ENCODE measurements around the gene GTPBP3. TPM values are rescaled to one million over a fixed set of nuclear protein-coding genes. Genes with fewer than 3 reads are reported as not detected.

Gene GTPBP3
- total and polyA plus RNA-seq, 9 of the 15 experiments (the other 6 are each of a cell fraction or from before 2014, with no cell fraction given), result 4.9 to 124 (median 22.6) TPM

DNA sequence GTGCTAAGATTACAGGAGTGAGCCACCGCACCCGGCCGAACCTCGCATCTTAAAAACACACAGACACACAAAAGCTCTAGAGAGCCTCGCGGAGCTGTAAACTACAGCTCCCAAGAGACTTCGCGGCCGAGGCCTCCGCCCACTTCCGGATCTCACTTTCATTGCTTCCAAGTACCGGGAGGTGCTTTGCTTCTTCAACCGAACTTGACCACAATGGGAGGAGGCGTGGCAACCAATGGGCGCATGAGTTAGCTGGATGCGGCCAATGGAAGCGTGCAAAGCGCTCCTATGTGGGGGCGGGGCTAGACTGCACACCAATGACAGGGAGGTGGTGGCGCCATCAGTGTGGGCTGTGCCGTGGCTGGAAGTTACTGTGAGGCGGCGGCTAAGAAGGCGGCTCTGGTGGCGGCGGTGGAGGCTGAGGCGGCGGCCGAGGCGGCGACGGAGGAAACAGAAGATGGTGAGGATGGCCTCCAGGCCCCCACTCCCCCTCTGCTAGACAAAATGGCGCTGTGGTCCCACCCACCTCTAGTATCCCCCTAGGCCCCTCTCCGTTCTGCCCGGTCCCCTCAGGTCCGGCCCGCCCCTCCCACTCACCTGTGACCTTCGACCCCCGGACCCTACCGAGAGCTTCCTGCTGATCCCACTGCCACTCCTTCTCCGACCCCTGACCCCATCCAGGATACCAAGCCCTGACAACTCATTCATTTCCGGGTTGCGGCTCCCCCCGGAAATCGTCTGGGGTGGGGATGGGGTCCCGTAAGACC lies 28.0 kb upstream of the GTPBP3 start, which contains the start of gene DDA1 (continued):
- TF ChIP-seq MGA (IDR thresholded peaks at IDR 0.05) (no peak), HNRNPK (IDR thresholded peaks at IDR 0.05; ENCODE audit: low read depth, low read length, poor library complexity, severe bottlenecking) (no peak), TEAD1 (CRISPR knock-in tag; IDR thresholded peaks at IDR 0.05) (peak in 1 of 2 experiments; percentile 46; a peak in 1 of 4 replicates), SREBF1 (IDR thresholded peaks at IDR 0.05; ENCODE audit: borderline replicate concordance, low read depth, low read length) (no peak), HMG20B (CRISPR knock-in tag; IDR thresholded peaks at IDR 0.05) (no peak), ZNF551 (CRISPR knock-in tag; IDR thresholded peaks at IDR 0.05) (no peak), CHD4 (IDR thresholded peaks at IDR 0.05; ENCODE audit: insufficient read depth, insufficient replicate concordance, low read depth, low read length, poor library complexity, severe bottlenecking) (peak; percentile 44)
